Sigmoid colon (tissue), 7 donors: ENCODE measurements around the gene ANK2. TPM values are rescaled to one million over a fixed set of nuclear protein-coding genes. Genes with fewer than 3 reads are reported as not detected.

ENCODE experiments used
- DNase-seq: peaks from one replicate; pipeline ENCODE4 v3.0.0-alpha.2; 2019
- H3K27ac ChIP-seq, 4 donors: fragments of 200-600 bp; sonication (generic); one replicate each; pipeline ENCODE4 v1.5.1; 2016 to 2019; ENCODE audit warnings: mild to moderate bottlenecking in 1 of 4
- H3K27me3 ChIP-seq, 3 donors: fragments of 200-600 bp; sonication (generic); one replicate each; pipeline ENCODE4 v1.5.1; 2019; ENCODE audit warnings: mild to moderate bottlenecking in 1 of 3
- H3K36me3 ChIP-seq, 4 donors: fragments of 200-600 bp; sonication (generic); one replicate each; pipeline ENCODE4 v1.5.1; 2016 to 2019
- H3K4me1 ChIP-seq, 4 donors: fragments of 200-600 bp; sonication (generic); one replicate each; pipeline ENCODE4 v1.5.1; 2017 to 2019
- H3K4me3 ChIP-seq, 4 donors: fragments of 200-600 bp; sonication (generic); one replicate each; pipeline ENCODE4 v1.5.1; 2017 to 2019; ENCODE audit warnings: mild to moderate bottlenecking in 2 of 4, moderate library complexity in 1 of 4
- H3K9me3 ChIP-seq, 4 donors: fragments of 200-600 bp in 3 of 4; sonication (generic) in 3 of 4; one replicate each; pipeline versions ENCODE4 v1.5.1 to v1.6.1; 2013 to 2019
- CTCF ChIP-seq, 4 experiments: fragments of 450-650 bp in 3 of 4; fragments of 200-600 bp in 1 of 4; IDR thresholded peaks; one replicate each; pipeline ENCODE4 v1.5.1; 2016 to 2019; ENCODE audit warnings: antibody characterized with exemption in 4 of 4, mild to moderate bottlenecking in 3 of 4, moderate library complexity in 2 of 4
- EP300 ChIP-seq, 4 donors: sonication (generic); formaldehyde crosslinking; IDR thresholded peaks; one replicate each; pipeline ENCODE4 v1.6.1; 2017; ENCODE audit warnings: antibody characterized with exemption in 4 of 4
- POLR2A ChIP-seq, 2 donors: fragments of 450-650 bp; IDR thresholded peaks; one replicate each; pipeline ENCODE4 v1.6.1; 2016; ENCODE audit warnings: antibody characterized with exemption in 2 of 2, mild to moderate bottlenecking in 2 of 2, moderate library complexity in 2 of 2
- POLR2AphosphoS5 ChIP-seq, 4 donors: sonication (generic); formaldehyde crosslinking; IDR thresholded peaks; one replicate each; pipeline ENCODE4 v1.6.1; 2017; ENCODE audit warnings: antibody characterized with exemption in 4 of 4
- WGBS, 2 donors: extraction: QIAGEN DNeasy Blood & Tissue Kit; methylation state at CpG; one replicate each; pipeline ENCODE4 v1.1.7; 2013; 5-methylcytosine and 5-hydroxymethylcytosine counted together
- intact Hi-C: fragments of 100-400 bp; cut with DNase I; formaldehyde crosslinking; loops from one replicate; pipeline ENCODE4 v1.15.1; 2023
- polyA plus RNA-seq, 3 donors: library from polyadenylated mRNA; stranded (reverse); fragments of 200-250 nt; gene quantifications; one replicate each; pipeline ENCODE4 v1.2.3, GENCODE V29; 2013
- total RNA-seq, 4 donors: library from RNA; depleted of rRNA; stranded (reverse); fragments of >200 nt; gene quantifications; one replicate each; pipeline ENCODE4 v1.1.0, GENCODE V29; 2016
- donor health status: healthy with polysubstance abuse.
- donor health status: Bipolar disorder and iron deficiency.
- donor health status: healthy.

The ANK2 gene
- total and polyA plus RNA-seq, 7 donors, result 1.4 to 141 (median 69.8) TPM

DNA sequence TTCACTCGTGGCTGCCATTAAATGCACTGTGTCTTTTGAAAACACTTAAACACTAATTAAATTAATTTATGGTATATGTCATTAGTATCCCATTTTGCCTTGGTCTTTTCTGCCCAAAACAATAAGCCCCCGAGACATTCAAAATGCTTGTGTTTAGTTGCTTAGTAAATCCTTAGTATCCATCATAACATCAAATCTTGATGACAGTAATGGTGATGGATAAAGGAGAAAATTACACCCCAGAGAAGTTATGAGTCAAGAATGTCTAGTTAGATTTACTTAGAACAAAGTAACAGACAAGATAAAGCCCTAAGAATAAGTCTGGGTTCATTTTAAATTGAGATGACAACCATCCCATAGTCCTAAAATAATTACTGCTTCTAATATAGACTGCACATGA is 21.3 kb downstream of the ANK2 start:
- no peaks in the 10 kb centered on the region for H3K9me3 ChIP-seq
- H3K4me3 ChIP-seq, result no peak overlapping the region
- H3K36me3 ChIP-seq, result no peaks in the 10 kb centered on the region
- 74 to 81% methylated on average over 2 of the region's 2 CpGs for whole genome bisulfite sequencing, 2 donors
- no peaks in the 10 kb centered on the region for H3K27me3 ChIP-seq
- TF ChIP-seq POLR2AphosphoS5 (IDR thresholded peaks at IDR 0.05) (no peak), EP300 (IDR thresholded peaks at IDR 0.05) (no peak), POLR2A (IDR thresholded peaks at IDR 0.05) (no peak), CTCF (IDR thresholded peaks at IDR 0.05) (no peak)
- DNase-seq, result no peak
- intact Hi-C loops, result no loop called here
- no peaks in the 10 kb centered on the region for H3K4me1 ChIP-seq
- no peak overlapping the region for H3K27ac ChIP-seq

- DNase-seq, result no peak
- 84 to 92% methylated on average over 4 of the region's 4 CpGs for WGBS, 2 donors
- Histone ChIP-seq H3K36me3 (no peaks in the 10 kb centered on the region), H3K9me3 (no peaks in the 10 kb centered on the region), H3K27ac (no peak overlapping the region), H3K27me3 (no peaks in the 10 kb centered on the region), H3K4me3 (no peak overlapping the region), H3K4me1 (no peaks in the 10 kb centered on the region)
- intact Hi-C loops, result no loop called here
- TF ChIP-seq POLR2A (IDR thresholded peaks at IDR 0.05) (no peak), CTCF (IDR thresholded peaks at IDR 0.05) (no peak), EP300 (IDR thresholded peaks at IDR 0.05) (no peak), POLR2AphosphoS5 (IDR thresholded peaks at IDR 0.05) (no peak)
Observed at GRCh38 chr4:113071274-113071673, 21.8 kb downstream of the ANK2 start.

DNA sequence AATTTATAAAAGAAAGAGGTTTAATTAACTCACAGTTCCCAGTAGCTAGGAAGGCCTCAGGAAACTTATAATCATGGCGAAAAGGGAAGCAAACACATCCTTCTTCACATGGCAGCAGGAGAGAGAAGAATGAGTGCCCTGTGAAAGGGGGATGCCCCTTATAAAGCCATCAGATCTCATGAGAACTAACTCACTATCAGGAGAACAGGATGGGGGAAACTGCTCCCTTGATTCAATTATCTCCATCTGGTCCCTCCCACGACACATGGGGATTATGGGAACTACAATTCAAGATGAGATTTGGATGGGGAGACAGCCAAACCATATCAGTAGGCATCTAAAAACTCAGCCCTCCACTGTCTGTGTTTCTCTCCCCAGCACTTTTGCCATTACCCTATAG is 22.4 kb downstream of the ANK2 start:
- Histone ChIP-seq H3K27ac (no peak overlapping the region), H3K4me1 (no peaks in the 10 kb centered on the region), H3K4me3 (no peak overlapping the region), H3K36me3 (no peaks in the 10 kb centered on the region), H3K27me3 (no peaks in the 10 kb centered on the region), H3K9me3 (no peaks in the 10 kb centered on the region)
- DNase-seq, result no peak
- intact Hi-C loops, result no loop called here
- TF ChIP-seq POLR2A (IDR thresholded peaks at IDR 0.05), result no peak
- no peak for TF ChIP-seq EP300 (IDR thresholded peaks at IDR 0.05)
- TF ChIP-seq CTCF (IDR thresholded peaks at IDR 0.05), result no peak
- no peak for TF ChIP-seq POLR2AphosphoS5 (IDR thresholded peaks at IDR 0.05)
- WGBS, 2 donors, result 73 to 83% methylated on average over 2 of the region's 2 CpGs

DNA sequence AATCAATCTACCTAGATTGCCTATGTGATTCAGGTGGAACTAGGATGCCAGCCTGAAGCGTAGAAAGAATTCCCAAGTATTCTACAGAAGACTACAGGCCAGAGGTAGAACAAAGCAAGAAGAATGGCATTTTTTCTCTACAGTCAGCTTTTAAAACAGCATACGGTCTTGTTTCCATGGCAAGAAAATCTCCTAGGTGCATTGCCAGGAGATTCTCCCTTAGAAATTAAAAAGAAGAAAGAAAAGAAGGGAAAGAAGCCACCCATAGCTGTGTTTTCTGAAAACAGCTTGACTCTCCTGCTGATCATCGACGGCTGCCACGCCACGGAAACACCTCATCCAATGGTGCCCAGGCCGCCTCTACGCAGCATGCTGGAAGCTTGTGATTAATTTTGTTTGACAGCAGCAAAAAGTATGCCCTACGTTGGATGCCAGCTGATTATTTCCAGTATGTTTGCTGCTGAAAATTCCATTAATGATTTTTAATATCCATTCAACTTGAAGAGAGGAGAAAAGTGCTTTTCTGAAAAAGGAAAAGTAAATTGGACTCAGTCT is 24.1 kb downstream of the ANK2 start:
- Histone ChIP-seq H3K4me1 (no peaks in the 10 kb centered on the region), H3K4me3 (no peak overlapping the region), H3K27ac (no peak overlapping the region), H3K36me3 (no peaks in the 10 kb centered on the region), H3K9me3 (no peaks in the 10 kb centered on the region), H3K27me3 (no peaks in the 10 kb centered on the region)
- intact Hi-C loops, result no loop called here
- WGBS, 2 donors, result 90 to 91% methylated on average over 9 of the region's 9 CpGs
- no peak for DNase-seq
- no peak for TF ChIP-seq EP300 (IDR thresholded peaks at IDR 0.05)
- TF ChIP-seq CTCF (IDR thresholded peaks at IDR 0.05), result no peak
- no peak for TF ChIP-seq POLR2AphosphoS5 (IDR thresholded peaks at IDR 0.05)
- no peak for TF ChIP-seq POLR2A (IDR thresholded peaks at IDR 0.05)

DNA sequence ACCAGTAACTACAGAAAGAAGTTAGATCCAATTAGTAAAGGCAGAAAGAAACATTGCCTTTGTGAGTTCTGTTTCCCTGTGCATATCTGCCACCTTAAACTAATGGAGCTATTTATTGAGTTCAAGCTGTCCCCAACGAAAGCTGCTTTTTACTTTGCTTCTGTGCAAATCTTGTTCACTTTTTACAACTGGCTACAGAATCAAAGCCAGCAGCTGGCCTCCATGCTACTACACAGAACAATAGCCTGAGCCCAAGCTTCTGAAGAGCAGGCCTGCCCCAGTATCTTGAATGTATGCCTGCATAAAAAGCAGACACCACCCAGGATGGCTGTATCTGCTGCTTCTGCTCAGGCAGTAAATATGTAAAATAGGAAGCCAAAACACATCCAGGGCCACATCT is 28.1 kb downstream of the ANK2 start:
- 61 to 68% methylated on average over 1 of the region's 1 CpG for WGBS, 2 donors
- no peak for DNase-seq

More for the DNA sequence above, 28.1 kb downstream of the ANK2 start:
- H3K4me1 ChIP-seq, result no peaks in the 10 kb centered on the region
- no peaks in the 10 kb centered on the region for H3K9me3 ChIP-seq
- intact Hi-C loops, result no loop called here
- no peak overlapping the region for H3K4me3 ChIP-seq
- H3K36me3 ChIP-seq, result no peaks in the 10 kb centered on the region
- H3K27ac ChIP-seq, result no peak overlapping the region
- H3K27me3 ChIP-seq, result no peaks in the 10 kb centered on the region
- TF ChIP-seq CTCF (IDR thresholded peaks at IDR 0.05) (no peak), POLR2AphosphoS5 (IDR thresholded peaks at IDR 0.05) (no peak), POLR2A (IDR thresholded peaks at IDR 0.05) (no peak), EP300 (IDR thresholded peaks at IDR 0.05) (no peak)
